Nephron (organoid): ENCODE results near the gene ZSCAN10.
A peak's percentile ranks its signal among the peaks of the same experiment; 100 is the strongest.

ENCODE experiments used
- H3K27ac Mint-ChIP-seq, 3 experiments: 2 replicates each; pipeline ENCODE4 v1.8.0; 2020; ENCODE audit warnings: mixed read lengths in 3 of 3, mild to moderate bottlenecking in 2 of 3, moderate library complexity in 1 of 3
- H3K27me3 Mint-ChIP-seq: 2 replicates; pipeline ENCODE4 v1.8.0; 2021; ENCODE audit warnings: low read depth, mild to moderate bottlenecking, moderate library complexity, mixed read lengths
- H3K36me3 Mint-ChIP-seq: 2 replicates; pipeline ENCODE4 v1.8.0; 2020; ENCODE audit warnings: low read depth, mixed read lengths
- H3K4me1 Mint-ChIP-seq: 2 replicates; pipeline ENCODE4 v1.8.0; 2020; ENCODE audit warnings: mixed read lengths
- H3K4me3 Mint-ChIP-seq, 3 experiments: 2 replicates each; pipeline ENCODE4 v1.8.0; 2020; ENCODE audit warnings: mild to moderate bottlenecking in 3 of 3, mixed read lengths in 3 of 3, moderate library complexity in 2 of 3
- H3K9me3 Mint-ChIP-seq: 2 replicates; pipeline ENCODE4 v1.8.0; 2020; ENCODE audit warnings: mixed read lengths
- CTCF ChIP-seq, 3 experiments: fragments of 200-600 bp; sonication (generic); IDR thresholded peaks; one replicate each; pipeline ENCODE4 v1.5.0; 2021; ENCODE audit warnings: antibody characterized with exemption in 3 of 3; ENCODE audit not compliant: unreplicated experiment in 3 of 3

The ZSCAN10 gene

GRCh38 chr16:3119701-3120408, 20.8 kb upstream of the ZSCAN10 start:
- no peak overlapping the region for H3K27ac Mint-ChIP-seq
- no peak overlapping the region for H3K4me3 Mint-ChIP-seq
- peaks cover 11% of the 10 kb centered on the region for H3K36me3 Mint-ChIP-seq
- H3K9me3 Mint-ChIP-seq = no peaks in the 10 kb centered on the region
- no peaks in the 10 kb centered on the region for H3K27me3 Mint-ChIP-seq
- TF ChIP-seq CTCF (IDR thresholded peaks at IDR 0.05; ENCODE audit: unreplicated experiment in 3 of 3) = no peak
- peaks cover 28% of the 10 kb centered on the region for H3K4me1 Mint-ChIP-seq

GRCh38 chr16:3119286-3119685, 20.2 kb upstream of the ZSCAN10 start:
- Mint-ChIP-seq H3K27ac (no peak overlapping the region), H3K4me1 (peaks cover 28% of the 10 kb centered on the region), H3K4me3 (no peak overlapping the region), H3K36me3 (peaks cover 11% of the 10 kb centered on the region), H3K9me3 (no peaks in the 10 kb centered on the region), H3K27me3 (no peaks in the 10 kb centered on the region)
- no peak for TF ChIP-seq CTCF (IDR thresholded peaks at IDR 0.05; ENCODE audit: unreplicated experiment in 3 of 3)

DNA sequence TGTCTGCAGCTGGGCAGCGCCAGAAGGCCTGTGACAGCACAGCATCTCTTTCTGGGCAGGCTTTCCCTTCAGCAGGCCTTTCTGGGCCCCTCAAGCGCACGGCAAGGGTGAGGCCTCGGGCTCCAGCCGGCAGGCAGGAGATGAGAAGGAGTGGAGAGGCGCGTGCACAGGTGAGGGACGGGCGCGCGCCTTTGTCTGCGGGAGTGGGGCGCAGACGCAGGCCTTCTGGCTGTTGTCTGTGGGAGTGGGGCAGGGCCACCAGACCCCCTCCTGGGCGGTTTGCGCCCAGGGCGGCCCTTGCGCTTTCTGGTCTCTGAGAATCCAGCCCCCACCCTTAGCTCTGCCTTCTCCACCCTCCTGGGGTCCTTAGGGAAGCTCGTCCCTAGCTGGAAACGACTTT, 19.8 kb upstream of the ZSCAN10 start:
- Mint-ChIP-seq H3K36me3 (peaks cover 11% of the 10 kb centered on the region), H3K27ac (no peak overlapping the region)

GRCh38 chr16:3118204-3118790, 19.2 kb upstream of the ZSCAN10 start:
- Mint-ChIP-seq H3K27me3 (no peaks in the 10 kb centered on the region), H3K4me3 (no peak overlapping the region), H3K36me3 (peaks cover 13% of the 10 kb centered on the region), H3K4me1 (peaks cover 29% of the 10 kb centered on the region), H3K27ac (no peak overlapping the region), H3K9me3 (no peaks in the 10 kb centered on the region)
- TF ChIP-seq CTCF (IDR thresholded peaks at IDR 0.05; ENCODE audit: unreplicated experiment in 3 of 3) = no peak

More for the DNA sequence above, 19.8 kb upstream of the ZSCAN10 start:
- no peak overlapping the region for H3K4me3 Mint-ChIP-seq
- no peaks in the 10 kb centered on the region for H3K27me3 Mint-ChIP-seq
- peaks cover 29% of the 10 kb centered on the region for H3K4me1 Mint-ChIP-seq
- TF ChIP-seq CTCF (IDR thresholded peaks at IDR 0.05; ENCODE audit: unreplicated experiment in 3 of 3) = no peak
- no peaks in the 10 kb centered on the region for H3K9me3 Mint-ChIP-seq

DNA sequence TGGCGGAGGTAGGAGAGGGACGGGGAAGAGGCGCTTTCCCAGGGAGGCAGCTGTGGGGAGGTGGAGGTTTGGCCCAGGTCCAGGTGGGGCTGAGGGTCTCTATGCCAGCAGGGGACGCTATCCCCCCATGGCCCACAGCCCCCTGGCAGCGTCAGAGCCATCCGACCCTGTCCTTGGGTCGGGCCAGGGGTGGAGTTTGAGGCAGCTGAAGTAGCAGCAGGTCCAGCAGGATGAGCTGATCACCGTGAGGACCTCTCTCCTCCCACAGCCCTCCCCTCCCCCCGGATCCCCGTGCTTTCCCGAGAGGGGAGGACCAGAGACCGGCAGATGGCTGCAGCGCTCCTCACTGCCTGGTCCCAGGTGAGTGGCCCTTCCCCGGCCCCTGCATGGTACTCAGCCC, 16.5 kb upstream of the ZSCAN10 start:
- Mint-ChIP-seq H3K9me3 (no peaks in the 10 kb centered on the region), H3K27ac (no peak overlapping the region), H3K27me3 (no peaks in the 10 kb centered on the region), H3K4me3 (peak overlapping the region in 2 of 3 experiments; percentile 23 to 89), H3K4me1 (peaks cover 22% of the 10 kb centered on the region), H3K36me3 (peaks cover 10% of the 10 kb centered on the region)
- TF ChIP-seq CTCF (IDR thresholded peaks at IDR 0.05; ENCODE audit: unreplicated experiment in 3 of 3) = no peak

- H3K27me3 Mint-ChIP-seq = no peaks in the 10 kb centered on the region
- no peak for TF ChIP-seq CTCF (IDR thresholded peaks at IDR 0.05; ENCODE audit: unreplicated experiment in 3 of 3)
- H3K36me3 Mint-ChIP-seq = peaks cover 10% of the 10 kb centered on the region
- peak overlapping the region; percentile 74 to 90 (median 89) for H3K4me3 Mint-ChIP-seq
- peaks cover 22% of the 10 kb centered on the region for H3K4me1 Mint-ChIP-seq
- H3K9me3 Mint-ChIP-seq = no peaks in the 10 kb centered on the region
- H3K27ac Mint-ChIP-seq = peak overlapping the region; percentile 44 to 79 (median 54)
Measured at GRCh38 chr16:3115003-3115402, 15.9 kb upstream of the ZSCAN10 start.
